Psoas muscle (tissue), 8 donors: ENCODE data around the gene DSC3. TPM values are rescaled to one million over a fixed set of nuclear protein-coding genes. Genes with fewer than 3 reads are reported as not detected.
A peak's percentile ranks its signal among the peaks of the same experiment; 100 is the strongest.

ENCODE experiments used
- ATAC-seq, 4 donors: fragments of 200-7000 bp; cut with Tn5 transposase; one replicate each; pipeline ENCODE4 v1.9.1; 2020; ENCODE audit warnings: moderate library complexity in 3 of 4, mild to moderate bottlenecking in 2 of 4
- DNase-seq, 2 donors: peaks; one replicate each; pipeline ENCODE4 v3.0.0-alpha.2; 2020
- H3K27ac ChIP-seq: fragments of 200-600 bp; one replicate; pipeline ENCODE4 v1.8.0; 2022
- H3K27me3 ChIP-seq, 3 donors: fragments of 200-600 bp in 1 of 3; one replicate each; pipeline versions ENCODE4 v1.6.1 to v1.8.0; 2013 to 2022; ENCODE audit warnings: low read length in 2 of 3, mild to moderate bottlenecking in 2 of 3, moderate library complexity in 1 of 3; ENCODE audit not compliant: insufficient read depth in 3 of 3
- H3K36me3 ChIP-seq, 2 donors: fragments of 200-600 bp in 1 of 2; one replicate each; pipeline versions ENCODE4 v1.6.1 to v1.8.0; 2013 to 2022; ENCODE audit warnings: low read depth in 1 of 2, mild to moderate bottlenecking in 1 of 2, moderate library complexity in 1 of 2; ENCODE audit not compliant: insufficient read depth in 1 of 2
- H3K4me1 ChIP-seq: fragments of 200-600 bp; one replicate; pipeline ENCODE4 v1.8.0; 2022
- H3K4me3 ChIP-seq: fragments of 200-600 bp; one replicate; pipeline ENCODE4 v1.8.0; 2022; ENCODE audit warnings: mild to moderate bottlenecking
- H3K9me3 ChIP-seq: fragments of 200-600 bp; one replicate; pipeline ENCODE4 v1.8.0; 2022
- CTCF ChIP-seq: fragments of 200-600 bp; IDR thresholded peaks from one replicate; pipeline ENCODE4 v1.8.0; 2022; ENCODE audit warnings: antibody characterized with exemption
- WGBS, 3 donors: extraction: QIAGEN DNeasy Blood & Tissue Kit; methylation state at CpG; one replicate each; pipeline versions ENCODE4 v1.1.6 to v1.1.7; 2013; 5-methylcytosine and 5-hydroxymethylcytosine counted together
- intact Hi-C, 2 donors: fragments of 100-400 bp; cut with DNase I; formaldehyde crosslinking; loops; one replicate each; pipeline versions ENCODE4 v1.11.0 to v1.14.2; 2022
- long read RNA-seq, 2 donors: library from polyadenylated mRNA; unstranded; transcript quantifications; one replicate each; pipeline ENCODE4 v2.0.0, GENCODE V29; 2021
- polyA plus RNA-seq, 3 donors: library from polyadenylated mRNA; stranded (reverse); fragments of 200-250 nt; gene quantifications; one replicate each; pipeline ENCODE4 v1.2.3, GENCODE V29; 2013
- total RNA-seq, 4 donors: library from RNA; stranded (reverse); fragmentation: NEBNext Ultra II Directional in 2 of 4; extraction: Animal tissue kit (Norgen Biotek cat#: 25700) in 2 of 4; gene quantifications; one replicate each; pipeline versions ENCODE4 v1.2.1 to v1.2.4, GENCODE V29; 2021 to 2023
- donor health status: healthy with polysubstance abuse.
- donor health status: DM: no; HTN: no; CAD: no; lungs with moderate emphysema.
- donor health status: Bipolar disorder and iron deficiency.
- donor health status: healthy.
- donor health status: DM: yes; HTN: yes; CAD: no.
- donor health status: DM: no; HTN: no; CAD: no.
- donor health status: DM: no; HTN: no; CAD: no.
- donor health status: DM: yes; HTN: yes; CAD: no.

The DSC3 gene
- total RNA-seq, result under 1 TPM in 2 of 4 donors, not detected in 2; 0.06 to 0.10 TPM
- polyA plus RNA-seq, result under 1 TPM; under 0.01 to 0.06 (median 0.01) TPM
- long read RNA-seq, donor 1, result 0 reads
- long read RNA-seq, donor 2, result 0 reads

GRCh38 chr18:31042406-31043181 lies at the start of gene DSC3:
DSC3 (minus strand) TSS chr18:31042742; CDS start chr18:31042660, 82 bp downstream.
- peak; percentile 13 to 49 for DNase-seq
- Histone ChIP-seq H3K27ac (no peak within 1 kb of the TSS), H3K27me3 (peaks cover 0 to 51% (median 23%) of the 10 kb centered on the region in 3 donors), H3K4me3 (peak within 1 kb of the TSS; percentile 35), H3K36me3 (no peaks in the 10 kb centered on the region), H3K4me1 (no peaks in the 10 kb centered on the region), H3K9me3 (no peaks in the 10 kb centered on the region)
- intact Hi-C loops, result no loop called here
- no peak for TF ChIP-seq CTCF
- WGBS, 3 donors, result 1 to 3% (median 2%) methylated on average over 61 to 73 of the region's 73 CpGs
- ATAC-seq, result no peak

GRCh38 chr18:31091350-31091749 lies 48.8 kb upstream of the DSC3 start:
- intact Hi-C loops, result no loop called here
- 60 to 65% (median 65%) methylated on average over 1 of the region's 1 CpG for WGBS, 3 donors
- Histone ChIP-seq H3K36me3 (no peaks in the 10 kb centered on the region), H3K9me3 (no peaks in the 10 kb centered on the region), H3K27me3 (no peaks in the 10 kb centered on the region), H3K27ac (no peak overlapping the region), H3K4me3 (no peak overlapping the region), H3K4me1 (no peaks in the 10 kb centered on the region)
- DNase-seq (no peak), ATAC-seq (no peak)
- no peak for TF ChIP-seq CTCF

DNA sequence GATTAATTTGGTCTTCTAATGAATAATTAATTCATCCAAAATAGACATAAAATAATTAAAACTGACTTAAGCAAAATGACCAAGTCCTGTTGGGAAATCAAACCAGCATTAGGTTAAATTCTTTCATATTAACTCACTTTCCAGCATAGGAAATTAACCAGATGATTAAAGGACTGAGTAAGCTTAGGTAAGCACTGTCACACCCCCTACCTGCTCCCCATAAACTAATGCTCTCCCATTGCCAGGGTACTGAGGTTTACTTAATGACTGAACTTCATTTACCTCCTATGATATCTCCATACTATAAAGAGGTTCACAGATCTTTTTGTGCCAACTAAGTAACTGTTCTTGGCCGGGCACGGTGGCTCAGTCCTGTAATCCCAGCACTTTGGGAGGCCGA lies 46.0 kb upstream of the DSC3 start:
- Histone ChIP-seq H3K27ac (no peak overlapping the region), H3K4me3 (no peak overlapping the region), H3K36me3 (no peaks in the 10 kb centered on the region), H3K4me1 (no peaks in the 10 kb centered on the region), H3K9me3 (no peaks in the 10 kb centered on the region), H3K27me3 (no peaks in the 10 kb centered on the region)
- intact Hi-C loops, result no loop called here
- DNase-seq, result no peak
- 81 to 90% (median 88%) methylated on average over 3 of the region's 3 CpGs for WGBS, 3 donors
- no peak for TF ChIP-seq CTCF
- no peak for ATAC-seq

DNA sequence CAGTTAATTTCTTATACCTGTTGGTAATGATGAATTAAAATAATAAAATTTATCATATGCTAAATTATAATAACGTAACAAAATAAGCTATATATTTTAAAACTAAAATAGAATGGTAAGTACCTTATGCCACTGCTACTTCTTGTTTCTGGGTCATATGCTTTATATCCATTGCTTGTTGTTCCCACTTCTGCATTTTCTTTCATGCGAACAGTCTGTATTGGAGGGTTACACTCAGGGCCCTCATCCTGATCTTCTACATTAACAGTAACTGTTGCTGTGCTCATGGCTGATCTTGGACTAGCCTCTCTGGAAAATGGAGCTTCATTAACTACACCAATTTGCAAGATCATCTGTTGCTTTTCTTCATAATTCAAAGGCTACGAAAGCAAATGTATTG lies 37.4 kb upstream of the DSC3 start:
- H3K4me1 ChIP-seq, result no peaks in the 10 kb centered on the region
- TF ChIP-seq CTCF, result no peak
- H3K4me3 ChIP-seq, result no peak overlapping the region
- ATAC-seq (no peak), DNase-seq (no peak)
- H3K27ac ChIP-seq, result no peak overlapping the region
- no peaks in the 10 kb centered on the region for H3K9me3 ChIP-seq
- no peaks in the 10 kb centered on the region for H3K36me3 ChIP-seq
- no peaks in the 10 kb centered on the region for H3K27me3 ChIP-seq
- intact Hi-C loops, result no loop called here
- 92 to 96% (median 92%) methylated on average over 3 of the region's 3 CpGs for WGBS, 3 donors
